Neuronal stem cell (in vitro differentiated cells): ENCODE results near the gene ADGRA1.

Experiments used
- DNase-seq: peaks from one replicate; pipeline ENCODE4 v3.0.0-alpha.2; 2013; ENCODE audit warnings: low spot score
- H2AFZ ChIP-seq: one replicate; pipeline ENCODE4 v1.6.1; 2013; ENCODE audit warnings: mild to moderate bottlenecking, low read length, inconsistent platforms
- H2AK5ac ChIP-seq: 2 replicates; pipeline ENCODE4 v1.6.1; 2013; ENCODE audit warnings: low read depth, mild to moderate bottlenecking, inconsistent platforms, low read length, moderate library complexity, mixed read lengths
- H2BK120ac ChIP-seq: 2 replicates; pipeline ENCODE4 v1.6.1; 2013; ENCODE audit warnings: low read depth, mild to moderate bottlenecking, inconsistent platforms, low read length, moderate library complexity, mixed read lengths
- H2BK12ac ChIP-seq: one replicate; pipeline ENCODE4 v1.6.1; 2013; ENCODE audit warnings: low read length, inconsistent platforms
- H2BK15ac ChIP-seq: 2 replicates; pipeline ENCODE4 v1.6.1; 2013; ENCODE audit warnings: mild to moderate bottlenecking, low read length, inconsistent platforms, mixed read lengths
- H2BK5ac ChIP-seq: one replicate; pipeline ENCODE4 v1.6.1; 2013; ENCODE audit warnings: inconsistent platforms, mild to moderate bottlenecking, low read length, moderate library complexity
- H3K14ac ChIP-seq: one replicate; pipeline ENCODE4 v1.6.1; 2013; ENCODE audit warnings: low read length, inconsistent platforms
- H3K18ac ChIP-seq: 2 replicates; pipeline ENCODE4 v1.6.1; 2013; ENCODE audit warnings: low read length, inconsistent platforms
- H3K23ac ChIP-seq: 2 replicates; pipeline ENCODE4 v1.6.1; 2013; ENCODE audit warnings: low read depth, mild to moderate bottlenecking, mixed read lengths, low read length, inconsistent platforms; ENCODE audit not compliant: poor library complexity
- H3K27ac ChIP-seq: replicated peaks from 3 replicates; pipeline ENCODE4 v1.5.1; 2013; ENCODE audit warnings: low read length, inconsistent platforms
- H3K27me3 ChIP-seq, 3 experiments: 2 replicates each; pipeline ENCODE4 v1.6.1; 2013; ENCODE audit warnings: low read length in 3 of 3, mild to moderate bottlenecking in 2 of 3, inconsistent platforms in 1 of 3, low read depth in 1 of 3, mixed read lengths in 1 of 3, moderate library complexity in 1 of 3; ENCODE audit not compliant: control insufficient read depth in 3 of 3, insufficient read depth in 3 of 3
- H3K36me3 ChIP-seq, 2 donors: replicated peaks in 1 of 2; 2 replicates each; pipeline ENCODE4 v1.6.1; 2013; ENCODE audit warnings: low read length in 2 of 2; ENCODE audit not compliant: control insufficient read depth in 2 of 2, insufficient read depth in 2 of 2
- H3K4ac ChIP-seq: 2 replicates; pipeline ENCODE4 v1.6.1; 2013; ENCODE audit warnings: inconsistent platforms, mild to moderate bottlenecking, low read length, moderate library complexity
- H3K4me1 ChIP-seq, 2 donors: 1 replicate in 1 of 2; 2 replicates in 1 of 2; pipeline ENCODE4 v1.6.1; 2013; ENCODE audit warnings: low read length in 2 of 2, low read depth in 1 of 2; ENCODE audit not compliant: control insufficient read depth in 2 of 2, insufficient read depth in 1 of 2
- H3K4me2 ChIP-seq: one replicate; pipeline ENCODE4 v1.6.1; 2013; ENCODE audit warnings: mild to moderate bottlenecking, low read length, inconsistent platforms; ENCODE audit not compliant: insufficient read depth, poor library complexity, severe bottlenecking
- H3K4me3 ChIP-seq, 2 donors: 2 replicates each; pipeline ENCODE4 v1.5.1; 2013; ENCODE audit warnings: low read length in 2 of 2, mild to moderate bottlenecking in 2 of 2, inconsistent platforms in 1 of 2, moderate library complexity in 1 of 2
- H3K79me1 ChIP-seq: one replicate; pipeline ENCODE4 v1.6.1; 2013; ENCODE audit warnings: low read depth, mild to moderate bottlenecking, inconsistent platforms, low read length, moderate library complexity
- H3K9ac ChIP-seq: one replicate; pipeline ENCODE4 v1.6.1; 2013; ENCODE audit warnings: mild to moderate bottlenecking, low read depth, low read length, inconsistent platforms; ENCODE audit not compliant: poor library complexity
- H3K9me3 ChIP-seq, 2 donors: replicated peaks in 1 of 2; 2 replicates each; pipeline versions ENCODE3 to v1.6.1; 2013; ENCODE audit warnings: low read length in 2 of 2, mild to moderate bottlenecking in 2 of 2, inconsistent platforms in 1 of 2, low read depth in 1 of 2, mixed read lengths in 1 of 2, moderate library complexity in 1 of 2; ENCODE audit not compliant: control insufficient read depth in 2 of 2, insufficient read depth in 1 of 2
- H4K8ac ChIP-seq: one replicate; pipeline ENCODE4 v1.6.1; 2013; ENCODE audit warnings: low read depth, mild to moderate bottlenecking, inconsistent platforms, low read length, moderate library complexity
- H4K91ac ChIP-seq: one replicate; pipeline ENCODE4 v1.6.1; 2013; ENCODE audit warnings: low read length, low read depth, mild to moderate bottlenecking, inconsistent platforms; ENCODE audit not compliant: poor library complexity
- WGBS, 2 donors: extraction: QIAGEN DNeasy Blood & Tissue Kit; methylation state at CpG; one replicate each; pipeline ENCODE4 v1.1.7; 2013; ENCODE audit warnings: missing lambda C conversion rate in 2 of 2, mixed read lengths in 1 of 2; ENCODE audit not compliant: insufficient read length in 2 of 2, insufficient replicate concordance in 1 of 2; ENCODE audit errors: extremely low coverage in 2 of 2; 5-methylcytosine and 5-hydroxymethylcytosine counted together

The ADGRA1 gene

GRCh38 chr10:133164816-133165555 lies 77.3 kb downstream of the ADGRA1 start:
- Histone ChIP-seq H3K4me1 (peaks cover 10 to 13% of the 10 kb centered on the region in 2 donors), H2AFZ (no peak overlapping the region), H3K36me3 (peaks cover 0 to 8% of the 10 kb centered on the region in 2 donors), H2BK5ac (no peak overlapping the region), H3K14ac (peak overlapping the region; percentile 97), H3K27me3 (peaks cover 0 to 2% (median 0%) of the 10 kb centered on the region in 3 experiments), H2BK15ac (peak overlapping the region; percentile 10), H3K18ac (peak overlapping the region; percentile 96), H2BK120ac (no peak overlapping the region), H2AK5ac (peak overlapping the region; percentile 46), H3K4me3 (no peak overlapping the region), H4K91ac (no peak overlapping the region), H4K8ac (no peak overlapping the region), H3K9ac (peak overlapping the region; percentile 44), H3K79me1 (peaks cover 8% of the 10 kb centered on the region), H2BK12ac (no peak overlapping the region), H3K27ac (no peak overlapping the region), H3K4me2 (no peak overlapping the region), H3K4ac (no peak overlapping the region), H3K23ac (peak overlapping the region; percentile 85), H3K9me3 (peaks cover 0 to 2% of the 10 kb centered on the region in 2 donors)
- WGBS, 2 donors = no CpG with 5 or more reads among the region's 26 CpGs
- DNase-seq = no peak

GRCh38 chr10:133165556-133166503 lies 78.1 kb downstream of the ADGRA1 start:
- H2BK5ac ChIP-seq = no peak overlapping the region
- no peak for DNase-seq
- no CpG with 5 or more reads among the region's 40 CpGs for WGBS, 2 donors

GRCh38 chr10:133166504-133166827 lies 78.7 kb downstream of the ADGRA1 start:
- Histone ChIP-seq H2BK15ac (no peak overlapping the region), H3K9ac (peak overlapping the region; percentile 39), H3K14ac (peak overlapping the region; percentile 85), H2BK5ac (no peak overlapping the region), H2AFZ (no peak overlapping the region), H3K23ac (peak overlapping the region; percentile 5), H3K36me3 (peaks cover 0 to 8% of the 10 kb centered on the region in 2 donors), H3K4me3 (peak overlapping the region in 1 of 2 donors; percentile 71), H3K4ac (no peak overlapping the region), H3K27me3 (no peaks in the 10 kb centered on the region), H3K4me1 (peaks cover 4 to 6% of the 10 kb centered on the region in 2 donors), H3K79me1 (peaks cover 3% of the 10 kb centered on the region), H3K9me3 (peaks cover 0 to 2% of the 10 kb centered on the region in 2 donors), H4K8ac (no peak overlapping the region), H3K18ac (no peak overlapping the region), H2AK5ac (no peak overlapping the region), H2BK12ac (no peak overlapping the region), H3K4me2 (no peak overlapping the region), H2BK120ac (no peak overlapping the region), H4K91ac (no peak overlapping the region), H3K27ac (no peak overlapping the region)
- WGBS, 2 donors = no CpG with 5 or more reads among the region's 11 CpGs
- DNase-seq = no peak

More at GRCh38 chr10:133165556-133166503, 78.1 kb downstream of the ADGRA1 start:
- Histone ChIP-seq H2BK120ac (no peak overlapping the region), H3K14ac (peak overlapping the region; percentile 97), H3K4me1 (peaks cover 10 to 12% of the 10 kb centered on the region in 2 donors), H3K27ac (no peak overlapping the region), H3K36me3 (peaks cover 0 to 8% of the 10 kb centered on the region in 2 donors), H3K27me3 (peaks cover 0 to 1% (median 0%) of the 10 kb centered on the region in 3 experiments), H3K4me2 (no peak overlapping the region), H3K9me3 (peaks cover 0 to 2% of the 10 kb centered on the region in 2 donors), H3K18ac (peak overlapping the region; percentile 96), H3K4ac (no peak overlapping the region), H2AK5ac (peak overlapping the region; percentile 46), H3K23ac (peak overlapping the region; percentile 85), H3K9ac (no peak overlapping the region), H4K91ac (no peak overlapping the region), H2BK15ac (no peak overlapping the region), H3K79me1 (peaks cover 5% of the 10 kb centered on the region), H4K8ac (no peak overlapping the region), H3K4me3 (peak overlapping the region in 1 of 2 donors; percentile 71), H2AFZ (no peak overlapping the region), H2BK12ac (peak overlapping the region; percentile 22)
